ENCODE measurements around the gene PBX4.
A peak's percentile ranks its signal among the peaks of the same experiment; 100 is the strongest.

Gene PBX4

GRCh38 chr19:19532806-19533701 lies 85.4 kb downstream of the PBX4 start (continued):
- TF ChIP-seq REST (tag by site-specific recombination; IDR thresholded peaks at IDR 0.05) (no peak), ZNF174 (tag by site-specific recombination; IDR thresholded peaks at IDR 0.05) (no peak), ZBTB21 (tag by site-specific recombination; IDR thresholded peaks at IDR 0.05) (no peak), ZNF501 (tag by site-specific recombination; IDR thresholded peaks at IDR 0.05) (no peak), SP7 (tag by site-specific recombination; IDR thresholded peaks at IDR 0.05) (no peak), ZNF701 (tag by site-specific recombination; IDR thresholded peaks at IDR 0.05) (no peak), ZNF660 (tag by site-specific recombination; IDR thresholded peaks at IDR 0.05) (no peak), ZNF843 (tag by site-specific recombination; IDR thresholded peaks at IDR 0.05) (no peak), ZNF37A (tag by site-specific recombination; IDR thresholded peaks at IDR 0.05) (no peak), ZFHX2 (tag by site-specific recombination; conservative IDR thresholded peaks at IDR 0.05) (peak; percentile 75), ZNF600 (tag by site-specific recombination; IDR thresholded peaks at IDR 0.05) (no peak), GLIS1 (tag by site-specific recombination; IDR thresholded peaks at IDR 0.05) (no peak), CTCF (tag by site-specific recombination; IDR thresholded peaks at IDR 0.05) (no peak), BCL6B (tag by site-specific recombination; IDR thresholded peaks at IDR 0.05) (no peak), ZNF639 (tag by site-specific recombination; IDR thresholded peaks at IDR 0.05) (no peak), HOXA7 (CRISPR knock-in tag; IDR thresholded peaks at IDR 0.05; ENCODE audit: borderline replicate concordance) (no peak), ZSCAN18 (tag by site-specific recombination; IDR thresholded peaks at IDR 0.05) (no peak), ZNF426 (tag by site-specific recombination; IDR thresholded peaks at IDR 0.05) (no peak), PATZ1 (tag by site-specific recombination; IDR thresholded peaks at IDR 0.05) (peak; percentile 27; the same call in 1 of the 2 replicates), ZBTB26 (tag by site-specific recombination; optimal IDR thresholded peaks at IDR 0.05) (no peak), ZNF362 (tag by site-specific recombination; IDR thresholded peaks at IDR 0.05) (no peak), ZNF23 (tag by site-specific recombination; IDR thresholded peaks at IDR 0.05; ENCODE audit: borderline replicate concordance) (no peak), OSR2 (tag by site-specific recombination; IDR thresholded peaks at IDR 0.05) (no peak)
